Spinal cord (tissue), 10 donors: ENCODE data around the gene MYRFL. TPM values are rescaled to one million over a fixed set of nuclear protein-coding genes. Genes with fewer than 3 reads are reported as not detected.

Source experiments
- DNase-seq, 6 donors: peaks; one replicate each; pipeline versions ENCODE4 v3.0.0 to v3.0.0-alpha.2; 2013 to 2015; ENCODE audit warnings: low spot score in 6 of 6, low read depth in 4 of 6
- H3K27ac ChIP-seq: one replicate; pipeline ENCODE4 v1.5.1; 2013; ENCODE audit warnings: low read depth, low read length, control low read depth
- H3K27me3 ChIP-seq: one replicate; pipeline ENCODE4 v1.6.1; 2013; ENCODE audit warnings: low read length; ENCODE audit not compliant: control insufficient read depth, insufficient read depth
- H3K36me3 ChIP-seq: one replicate; pipeline ENCODE4 v1.6.1; 2013; ENCODE audit warnings: low read length; ENCODE audit not compliant: control insufficient read depth, insufficient read depth
- H3K4me1 ChIP-seq: one replicate; pipeline ENCODE4 v1.6.1; 2013; ENCODE audit warnings: low read length; ENCODE audit not compliant: control insufficient read depth, insufficient read depth
- H3K4me3 ChIP-seq: one replicate; pipeline ENCODE4 v1.5.1; 2013; ENCODE audit warnings: low read depth, low read length, control low read depth
- H3K9me3 ChIP-seq: one replicate; pipeline ENCODE4 v1.6.1; 2013; ENCODE audit warnings: low read length; ENCODE audit not compliant: control insufficient read depth, insufficient read depth
- WGBS: methylation state at CpG from one replicate; pipeline ENCODE4 v1.1.5; 2013; ENCODE audit warnings: missing lambda C conversion rate; ENCODE audit not compliant: insufficient coverage; 5-methylcytosine and 5-hydroxymethylcytosine counted together
- polyA plus RNA-seq, 2 donors: library from polyadenylated mRNA; unstranded; fragments of 120-200 nt; gene quantifications; one replicate each; pipeline ENCODE4 v1.2.1, GENCODE V29; 2013; ENCODE audit not compliant: insufficient read length in 2 of 2
- total RNA-seq, 2 donors: library from RNA; depleted of rRNA in 1 of 2; stranded (reverse); fragments of 120-200 nt in 1 of 2; fragments of >200 nt in 1 of 2; gene quantifications; one replicate each; pipeline versions ENCODE4 v1.2.3 to v1.2.4, GENCODE V29; 2013 to 2014
- donor health status: healthy.

MYRFL gene
- total and polyA plus RNA-seq, 4 donors: 0.32 to 1.1 (median 0.51) TPM

GRCh38 chr12:69886715-69887114 is 61.7 kb downstream of the MYRFL start:
- Histone ChIP-seq H3K36me3 (no peaks in the 10 kb centered on the region), H3K4me3 (no peak overlapping the region), H3K27me3 (no peaks in the 10 kb centered on the region), H3K9me3 (no peaks in the 10 kb centered on the region), H3K4me1 (no peaks in the 10 kb centered on the region), H3K27ac (no peak overlapping the region)
- no peak for DNase-seq
- WGBS: 89% methylated on average over 2 of the region's 2 CpGs

GRCh38 chr12:69888901-69889300 is 63.9 kb downstream of the MYRFL start:
- no CpG with 5 or more reads among the region's 1 CpG for WGBS
- no peaks in the 10 kb centered on the region for H3K4me1 ChIP-seq
- H3K27me3 ChIP-seq: no peaks in the 10 kb centered on the region
- H3K27ac ChIP-seq: no peak overlapping the region
- no peaks in the 10 kb centered on the region for H3K9me3 ChIP-seq
- no peaks in the 10 kb centered on the region for H3K36me3 ChIP-seq
- H3K4me3 ChIP-seq: no peak overlapping the region
- DNase-seq: no peak

- Histone ChIP-seq H3K27me3 (no peaks in the 10 kb centered on the region), H3K4me1 (peaks cover 3% of the 10 kb centered on the region), H3K9me3 (no peaks in the 10 kb centered on the region), H3K27ac (no peak overlapping the region), H3K4me3 (no peak overlapping the region), H3K36me3 (no peaks in the 10 kb centered on the region)
- WGBS: 93% methylated on average over 4 of the region's 4 CpGs
- DNase-seq: no peak
Observed at GRCh38 chr12:69894800-69895383, 69.9 kb downstream of the MYRFL start.

- Histone ChIP-seq H3K27ac (no peak overlapping the region), H3K4me3 (no peak overlapping the region), H3K36me3 (no peaks in the 10 kb centered on the region), H3K4me1 (peaks cover 3% of the 10 kb centered on the region), H3K9me3 (no peaks in the 10 kb centered on the region), H3K27me3 (no peaks in the 10 kb centered on the region)
- WGBS: 64% methylated on average over 2 of the region's 4 CpGs
- DNase-seq: no peak
Observed at GRCh38 chr12:69896653-69897381, 71.8 kb downstream of the MYRFL start.

- no peaks in the 10 kb centered on the region for H3K9me3 ChIP-seq
- peaks cover 3% of the 10 kb centered on the region for H3K4me1 ChIP-seq
- no peaks in the 10 kb centered on the region for H3K27me3 ChIP-seq
- no peak overlapping the region for H3K4me3 ChIP-seq
- no peak overlapping the region for H3K27ac ChIP-seq
- DNase-seq: peak in 2 of 6 donors; percentile 61 to 83
- H3K36me3 ChIP-seq: no peaks in the 10 kb centered on the region
- WGBS: 50% methylated on average over 1 of the region's 1 CpG
Observed at GRCh38 chr12:69897744-69898143, 72.7 kb downstream of the MYRFL start.

GRCh38 chr12:69898236-69898635 is 73.2 kb downstream of the MYRFL start:
- H3K27me3 ChIP-seq: no peaks in the 10 kb centered on the region
- no peak overlapping the region for H3K4me3 ChIP-seq
- no peaks in the 10 kb centered on the region for H3K36me3 ChIP-seq
- peaks cover 3% of the 10 kb centered on the region for H3K4me1 ChIP-seq
- WGBS: 65% methylated on average over 2 of the region's 3 CpGs
- H3K27ac ChIP-seq: no peak overlapping the region
- DNase-seq: no peak
- no peaks in the 10 kb centered on the region for H3K9me3 ChIP-seq

GRCh38 chr12:69900720-69901131 is 75.7 kb downstream of the MYRFL start:
- peak; percentile 64 to 96 (median 72) for DNase-seq
- 0% methylated on average over 3 of the region's 4 CpGs for WGBS
- Histone ChIP-seq H3K9me3 (no peaks in the 10 kb centered on the region), H3K27me3 (no peaks in the 10 kb centered on the region), H3K27ac (no peak overlapping the region), H3K4me1 (peaks cover 3% of the 10 kb centered on the region), H3K4me3 (no peak overlapping the region), H3K36me3 (no peaks in the 10 kb centered on the region)

GRCh38 chr12:69901221-69901905 is 76.3 kb downstream of the MYRFL start:
- H3K27me3 ChIP-seq: no peaks in the 10 kb centered on the region
- peaks cover 3% of the 10 kb centered on the region for H3K4me1 ChIP-seq
- H3K9me3 ChIP-seq: no peaks in the 10 kb centered on the region
- no peak overlapping the region for H3K27ac ChIP-seq
- no peak overlapping the region for H3K4me3 ChIP-seq
- DNase-seq: no peak
- H3K36me3 ChIP-seq: no peaks in the 10 kb centered on the region

- no peaks in the 10 kb centered on the region for H3K9me3 ChIP-seq
- no peaks in the 10 kb centered on the region for H3K27me3 ChIP-seq
- no peaks in the 10 kb centered on the region for H3K36me3 ChIP-seq
- DNase-seq: no peak
- H3K4me3 ChIP-seq: no peak overlapping the region
- no peak overlapping the region for H3K27ac ChIP-seq
- 50% methylated on average over 8 of the region's 8 CpGs for WGBS
- no peaks in the 10 kb centered on the region for H3K4me1 ChIP-seq
Observed at GRCh38 chr12:69903548-69903947, 78.5 kb downstream of the MYRFL start.

GRCh38 chr12:69904777-69905176 is 79.8 kb downstream of the MYRFL start:
- H3K9me3 ChIP-seq: no peaks in the 10 kb centered on the region
- no peak for DNase-seq

More at GRCh38 chr12:69904777-69905176, 79.8 kb downstream of the MYRFL start:
- H3K27ac ChIP-seq: no peak overlapping the region
- no peaks in the 10 kb centered on the region for H3K36me3 ChIP-seq
- no CpG with 5 or more reads among the region's 1 CpG for WGBS
- H3K27me3 ChIP-seq: no peaks in the 10 kb centered on the region
- no peaks in the 10 kb centered on the region for H3K4me1 ChIP-seq
- H3K4me3 ChIP-seq: no peak overlapping the region
